ENCODE results near the gene ALG9.
A peak's percentile ranks its signal among the peaks of the same experiment; 100 is the strongest.
"Not testable (repeated sequence)": the region's sequence is repeated elsewhere in the genome, so short reads cannot be mapped to it uniquely, and the experiment has no call there.

Gene ALG9

GRCh38 chr11:111870886-111871692 lies at the start of gene ALG9:
ALG9 (minus strand) TSS chr11:111871581; CDS start chr11:111871482, 99 bp downstream.
- DNase-seq, result peak; percentile 90

- no peak for DNase-seq
Measured at GRCh38 chr11:111920908-111921307, 49.5 kb upstream of the ALG9 start.

GRCh38 chr11:111918390-111919256 lies 47.2 kb upstream of the ALG9 start, which contains the start of gene C11orf52:
C11orf52 (plus strand) TSS chr11:111918913; CDS start chr11:111918973, 60 bp downstream.
- peak; percentile 64 for DNase-seq

- DNase-seq, result no peak
Measured at GRCh38 chr11:111917788-111918187, 46.4 kb upstream of the ALG9 start.

GRCh38 chr11:111917312-111917711 lies 45.9 kb upstream of the ALG9 start:
- no peak for DNase-seq

- no peak for DNase-seq
Measured at GRCh38 chr11:111916768-111917167, 45.4 kb upstream of the ALG9 start.

- DNase-seq, result peak; percentile 54
Measured at GRCh38 chr11:111913997-111914396, 42.6 kb upstream of the ALG9 start.

- peak; percentile 55 for DNase-seq
Measured at GRCh38 chr11:111913031-111913861, 41.9 kb upstream of the ALG9 start.

- DNase-seq, result peak; percentile 70
Measured at GRCh38 chr11:111912535-111912934, 41.2 kb upstream of the ALG9 start, which contains the start of gene HSPB2. HSPB2 (plus strand) TSS chr11:111912734; CDS start chr11:111912830, 96 bp downstream.

GRCh38 chr11:111911563-111912401 lies 40.4 kb upstream of the ALG9 start, which contains the start of gene CRYAB:
CRYAB (minus strand) TSS chr11:111911770; CDS start chr11:111911724, 46 bp downstream.
- DNase-seq, result peak; percentile 91

GRCh38 chr11:111910676-111911562 lies 39.5 kb upstream of the ALG9 start:
- DNase-seq, result no peak

- DNase-seq, result no peak
Measured at GRCh38 chr11:111909378-111909777, 38.0 kb upstream of the ALG9 start.

GRCh38 chr11:111908639-111909305 lies 37.4 kb upstream of the ALG9 start:
- no peak for DNase-seq

- no peak for DNase-seq
Measured at GRCh38 chr11:111906680-111907079, 35.3 kb upstream of the ALG9 start.

GRCh38 chr11:111905411-111905810 lies 34.0 kb upstream of the ALG9 start:
- no peak for DNase-seq

- DNase-seq, result no peak
Measured at GRCh38 chr11:111886844-111887243, 15.5 kb upstream of the ALG9 start.

GRCh38 chr11:111886032-111886431 lies 14.7 kb upstream of the ALG9 start:
- DNase-seq, result no peak

- not testable (repeated sequence) for DNase-seq
Measured at GRCh38 chr11:111885053-111885452, 13.7 kb upstream of the ALG9 start.

- no peak for DNase-seq
Measured at GRCh38 chr11:111882202-111882601, 10.8 kb upstream of the ALG9 start.

GRCh38 chr11:111879637-111879960 lies 8.2 kb upstream of the ALG9 start:
- no peak for DNase-seq

All from left hindlimb (tissue), 1 donor.